Head of caudate nucleus (tissue), 42 donors: ENCODE results near the gene PGLYRP4.

Source experiments
- DNase-seq, 42 donors: peaks; one replicate each; pipeline versions ENCODE4 v3.0.0 to v3.0.0-alpha.2; 2020 to 2021; ENCODE audit warnings: mixed read lengths in 7 of 42
- intact Hi-C: fragments of 100-400 bp; cut with DNase I; formaldehyde crosslinking; loops from one replicate; pipeline ENCODE4 v1.15.0; 2022

Gene PGLYRP4

DNA sequence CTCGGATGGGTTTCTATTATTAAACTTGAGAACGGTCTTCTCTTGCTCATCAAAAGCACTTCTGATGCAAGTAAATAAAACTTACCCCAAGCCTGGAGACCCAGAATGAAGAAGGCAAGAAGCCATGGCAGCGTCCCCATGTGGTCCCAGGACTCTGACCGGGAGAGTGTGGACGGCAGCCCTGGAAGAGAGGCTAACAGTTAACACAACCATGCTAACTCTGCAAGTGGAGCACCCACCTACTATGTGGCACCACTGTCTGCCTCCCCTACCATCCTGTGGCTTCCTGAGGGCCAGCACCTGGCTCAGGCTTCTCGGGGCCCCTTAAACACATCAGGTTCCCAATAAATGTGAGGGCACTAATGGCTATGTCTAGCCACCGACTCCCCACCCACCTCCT is 38.1 kb downstream of the PGLYRP4 start:
- no peak for DNase-seq
- intact Hi-C loops: no loop called here

DNA sequence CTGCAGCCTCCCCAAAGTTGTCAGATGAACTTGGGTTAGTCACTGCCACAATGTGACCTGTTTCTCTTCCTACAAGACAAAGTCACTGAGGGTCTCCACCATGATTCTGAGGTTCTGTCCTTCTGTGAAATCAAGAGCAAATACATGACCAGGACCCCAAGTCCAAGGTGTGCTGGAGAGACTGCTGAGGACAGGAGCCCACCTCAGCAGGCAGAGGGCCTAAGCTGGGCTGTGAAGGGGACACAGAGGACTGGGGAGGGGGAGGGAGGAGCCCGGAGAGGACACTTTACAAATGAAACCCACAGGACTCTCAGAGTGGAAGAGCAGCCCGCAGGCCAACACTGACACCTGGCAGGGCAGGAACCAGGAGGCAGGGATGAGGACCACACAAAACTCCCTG is 39.2 kb downstream of the PGLYRP4 start:
- intact Hi-C loops: no loop called here
- DNase-seq: no peak

DNA sequence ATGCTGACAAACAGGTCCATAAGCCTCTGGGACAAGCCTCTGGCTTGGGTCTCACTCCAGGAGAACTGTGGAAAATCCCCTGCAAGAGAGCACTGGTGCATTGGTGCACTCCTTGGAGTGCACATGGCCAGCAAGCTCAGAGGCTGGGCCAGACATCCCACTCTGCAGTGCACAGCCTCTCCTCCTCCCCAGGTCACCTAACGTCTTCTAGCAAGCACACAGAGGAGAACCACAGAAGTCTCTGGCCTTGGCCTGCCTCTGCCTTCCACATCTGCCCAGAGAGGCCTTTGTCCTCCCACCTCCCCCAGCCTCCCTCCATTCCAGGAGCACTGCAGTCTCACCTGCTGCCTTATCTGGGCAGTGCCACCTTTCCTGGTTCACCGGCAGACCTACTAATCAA is 40.1 kb downstream of the PGLYRP4 start:
- DNase-seq: no peak
- intact Hi-C loops: no loop called here

DNA sequence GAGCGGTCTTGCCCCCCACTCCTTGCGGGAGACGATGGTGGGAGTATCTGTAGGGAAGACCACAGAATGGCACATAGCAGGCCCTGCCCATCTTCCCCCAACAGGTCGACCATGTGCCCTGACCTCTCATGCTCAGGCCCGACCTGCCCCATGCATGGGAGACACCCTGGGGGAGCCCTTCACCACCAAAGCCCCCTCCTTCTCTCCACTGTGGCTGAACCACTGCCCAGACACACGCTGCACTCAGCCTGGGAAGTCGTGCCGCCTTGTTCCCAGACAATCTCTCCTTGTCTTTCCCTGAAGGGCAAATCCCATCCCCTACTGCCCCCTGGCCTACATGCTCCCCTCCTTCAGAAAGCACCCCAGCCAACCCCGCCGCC is 41.4 kb downstream of the PGLYRP4 start:
- DNase-seq: no peak
- intact Hi-C loops: no loop called here

DNA sequence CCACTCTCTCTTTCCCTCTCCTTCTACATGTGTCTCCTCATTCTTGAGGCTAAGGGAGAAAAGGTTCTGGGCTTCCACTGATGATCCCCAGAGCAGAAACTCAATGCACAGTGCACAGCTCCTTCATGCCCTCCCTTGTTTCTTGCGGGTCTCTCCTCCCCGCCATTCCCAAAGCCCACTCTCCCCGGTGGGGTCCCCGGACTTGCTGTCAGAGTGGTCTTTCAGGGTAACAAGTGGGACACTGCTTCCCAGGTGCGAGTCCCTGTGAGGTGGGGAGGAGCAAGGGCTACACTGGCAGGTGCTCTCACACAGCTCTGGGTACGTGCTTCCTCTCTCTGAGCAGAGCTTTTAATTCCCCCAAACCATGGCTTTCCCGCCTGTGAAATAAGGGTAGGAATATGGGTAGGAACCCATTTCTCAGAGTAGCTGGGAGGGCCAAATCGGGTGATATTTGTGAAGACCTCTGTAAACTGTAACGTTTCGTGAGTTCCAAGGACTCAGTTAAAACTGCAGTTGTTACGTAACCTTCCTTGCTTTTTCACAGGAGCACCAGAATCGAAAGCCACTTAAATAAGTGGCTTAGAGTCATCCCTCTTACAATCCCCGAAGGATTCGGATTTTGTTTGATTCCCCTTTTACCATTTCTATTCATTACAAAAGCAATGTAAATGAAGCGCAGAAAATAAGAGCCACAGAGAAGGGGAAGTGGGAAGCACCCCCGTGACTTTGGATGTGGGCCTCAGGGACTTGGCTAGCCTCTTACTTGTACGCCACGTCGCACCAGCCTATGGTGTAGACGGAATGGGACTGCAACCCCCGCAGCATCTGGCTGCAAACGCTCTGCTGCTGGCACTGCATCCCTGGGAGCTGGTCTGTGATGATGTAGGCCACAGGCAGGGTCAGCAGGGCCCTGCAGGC is 42.1 kb downstream of the PGLYRP4 start:
- intact Hi-C loops: no loop called here
- no peak for DNase-seq

DNA sequence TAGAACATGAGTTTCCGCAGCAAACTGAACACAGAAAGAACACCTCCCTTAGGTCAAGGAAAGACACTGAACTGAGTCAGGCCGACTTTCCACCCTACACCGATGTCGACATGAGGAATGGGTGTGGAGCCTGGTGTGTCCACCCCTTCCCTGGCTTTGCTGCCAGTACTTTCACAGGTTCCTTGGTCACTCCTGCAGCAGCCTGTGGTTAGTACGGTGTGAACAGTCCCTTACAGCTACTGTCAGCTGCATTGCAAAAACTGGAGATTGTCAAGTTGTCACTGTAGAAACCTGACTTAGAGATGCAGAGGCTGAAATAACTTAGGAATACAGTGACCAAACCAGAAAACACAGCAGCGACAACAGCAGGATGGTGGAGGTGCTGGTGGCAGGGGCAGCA is 43.0 kb downstream of the PGLYRP4 start:
- no peak for DNase-seq

DNA sequence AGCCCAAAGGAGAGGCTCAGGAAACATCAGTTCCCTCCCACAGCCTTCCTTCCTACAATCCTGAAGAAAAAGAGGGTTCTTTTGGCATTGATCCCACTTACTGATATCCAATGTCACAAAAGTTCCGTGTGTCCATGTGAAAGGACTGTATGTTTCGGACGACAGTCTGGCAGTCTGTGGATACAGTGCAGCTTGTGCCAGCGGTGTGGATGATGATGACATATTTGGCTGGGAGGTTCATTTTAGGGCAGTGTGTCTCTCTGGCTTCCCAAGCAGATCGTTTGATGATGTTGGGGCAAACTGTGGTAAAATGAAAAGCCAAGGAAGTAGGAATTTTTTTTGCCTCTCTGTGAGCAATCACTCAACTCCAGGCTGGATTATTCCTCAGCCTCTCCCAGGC is 46.3 kb downstream of the PGLYRP4 start:
- intact Hi-C loops: no loop called here
- no peak for DNase-seq

More for the DNA sequence above, 43.0 kb downstream of the PGLYRP4 start:
- intact Hi-C loops: no loop called here

DNA sequence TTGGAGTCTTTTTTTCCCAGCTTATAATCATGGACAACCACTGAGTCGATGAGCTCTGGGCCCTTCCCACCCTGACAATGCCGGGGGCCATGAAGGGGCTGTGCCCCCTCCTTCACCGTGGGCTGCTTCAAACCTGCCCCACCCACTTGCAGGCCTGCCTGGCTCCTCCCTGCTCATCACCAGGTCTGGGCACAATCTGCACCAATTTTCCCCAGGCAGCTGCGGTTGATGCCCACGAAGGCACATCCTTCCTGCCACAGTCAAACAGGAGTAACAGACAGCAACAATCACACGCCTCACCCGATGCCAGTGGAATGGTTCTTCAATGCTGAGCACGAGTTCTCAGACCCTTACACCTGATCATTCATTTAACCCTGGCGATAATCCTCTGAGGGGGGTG is 54.8 kb downstream of the PGLYRP4 start:
- intact Hi-C loops: no loop called here
- DNase-seq: no peak

DNA sequence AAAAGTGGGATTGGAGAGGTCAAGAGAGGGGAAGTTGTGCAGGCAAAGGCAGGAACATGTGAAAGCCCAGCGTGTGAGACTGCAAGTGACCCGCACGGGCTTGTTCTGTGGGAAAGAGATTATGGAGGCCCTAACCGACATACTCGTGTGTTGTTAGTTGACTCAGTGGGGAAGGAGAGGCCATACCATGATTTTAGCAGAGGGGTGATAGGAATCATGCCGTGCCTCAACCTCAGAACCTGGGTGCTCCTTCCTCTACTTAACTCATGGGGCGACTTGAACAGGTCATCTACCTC is 55.2 kb downstream of the PGLYRP4 start:
- no peak for DNase-seq
- intact Hi-C loops: no loop called here

DNA sequence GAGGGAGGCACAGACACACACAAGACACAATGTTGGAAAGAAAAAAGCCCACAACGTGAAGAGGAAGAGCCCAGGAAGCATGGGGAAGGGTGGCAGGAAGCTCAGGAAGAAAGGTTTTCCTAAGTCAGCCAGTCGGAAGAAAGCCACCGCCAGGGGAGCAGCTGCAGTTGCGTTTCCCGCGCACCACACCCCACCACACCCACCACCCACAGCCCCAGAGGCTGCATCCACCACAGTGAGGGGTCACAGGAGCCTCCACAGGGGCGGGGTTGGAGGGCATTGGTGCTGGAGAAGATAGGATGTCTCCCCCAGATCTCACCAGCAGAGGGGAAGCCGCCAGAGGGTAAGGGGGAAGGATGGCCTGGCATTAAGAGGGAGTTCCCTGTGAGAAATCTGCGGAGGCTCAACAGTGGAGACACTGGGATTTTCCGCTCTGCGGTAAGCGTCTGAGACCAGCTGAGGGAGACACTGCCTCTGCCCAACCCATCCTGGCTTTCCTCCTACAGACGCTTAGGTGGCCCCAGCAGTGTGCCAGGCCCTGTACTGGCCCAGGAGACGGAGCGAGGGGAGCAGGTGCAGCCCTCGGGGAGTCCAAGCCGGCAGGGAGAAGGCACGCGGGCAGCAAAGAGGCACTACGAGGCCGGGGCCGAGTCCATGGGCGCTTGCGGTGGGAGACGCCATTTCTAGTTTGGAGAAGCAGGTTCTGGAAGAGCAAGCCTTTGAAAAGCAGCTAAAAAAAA is 55.7 kb downstream of the PGLYRP4 start:
- intact Hi-C loops: no loop called here
- DNase-seq: no peak

DNA sequence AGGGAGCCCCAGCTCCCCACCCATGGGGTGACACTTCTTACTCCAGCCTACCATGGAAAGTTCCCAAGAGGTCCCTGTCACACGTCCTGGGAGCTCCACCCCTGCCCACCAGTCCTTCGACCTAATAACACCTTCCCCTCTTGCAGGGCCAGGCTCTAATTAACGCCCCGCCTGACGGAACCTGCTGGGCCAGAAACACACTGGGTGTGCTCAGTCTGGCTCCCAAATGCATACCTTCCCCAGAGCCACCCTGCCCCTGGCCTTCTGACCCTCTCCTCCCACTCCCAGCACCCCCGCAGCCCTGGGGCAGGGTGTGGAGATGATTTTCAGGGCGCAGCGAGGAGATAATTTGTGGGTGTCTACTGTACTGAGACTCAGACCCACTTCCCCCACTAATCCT is 56.5 kb downstream of the PGLYRP4 start:
- intact Hi-C loops: no loop called here
- DNase-seq: no peak

DNA sequence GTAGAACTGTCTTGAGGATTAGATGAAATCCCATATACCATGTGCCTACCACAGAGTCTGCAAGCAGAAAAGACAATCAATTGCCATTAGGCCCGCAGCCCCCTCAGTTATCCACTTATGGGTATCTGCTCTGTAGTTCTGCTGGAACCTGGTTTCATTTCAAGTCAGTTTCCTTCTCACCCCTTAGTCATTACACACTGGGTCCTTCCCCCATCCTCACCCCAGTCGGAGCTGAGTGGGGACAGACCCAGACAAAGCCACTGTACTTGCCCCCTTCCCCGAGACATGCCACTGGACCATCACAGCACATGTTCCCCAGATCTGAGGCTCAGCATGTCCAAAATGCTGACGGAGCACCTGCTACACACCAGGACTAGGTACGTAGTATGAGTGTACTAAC is 57.1 kb downstream of the PGLYRP4 start:
- intact Hi-C loops: no loop called here
- DNase-seq: no peak

DNA sequence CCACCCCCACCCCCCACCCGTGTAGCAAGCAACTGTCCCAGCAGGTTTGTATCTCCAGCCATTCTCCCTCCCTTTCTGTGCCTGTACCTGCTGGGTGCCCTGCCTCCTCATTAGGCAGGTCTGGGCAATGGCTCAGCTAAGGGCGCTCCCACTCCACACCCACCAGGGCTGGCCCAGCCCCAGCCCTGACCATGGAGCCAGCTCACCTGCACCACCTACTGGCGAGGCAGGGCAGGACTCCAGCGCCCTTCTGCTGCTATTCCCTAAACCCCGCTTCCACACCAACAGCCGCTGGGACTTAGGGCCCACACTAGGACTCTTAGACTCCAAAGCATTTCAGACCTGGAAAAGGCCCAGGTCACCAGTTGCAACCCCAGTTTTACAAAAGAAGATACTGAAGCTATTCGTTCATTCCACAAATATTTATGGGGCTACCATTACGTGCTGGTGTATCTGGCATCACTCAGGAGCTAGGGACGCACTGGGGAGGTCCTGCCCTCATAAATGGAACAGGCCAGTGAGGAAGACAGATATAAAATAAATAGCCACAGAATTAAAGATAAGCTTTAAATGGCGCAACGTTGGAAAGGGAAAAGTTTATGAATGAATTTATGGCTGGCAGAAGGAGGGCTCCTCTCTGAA is 59.9 kb downstream of the PGLYRP4 start:
- DNase-seq: no peak
- intact Hi-C loops: no loop called here
